Natural killer cell (primary cell): ENCODE measurements around the gene NUDC. TPM values are rescaled to one million over a fixed set of nuclear protein-coding genes. Genes with fewer than 3 reads are reported as not detected.

Experiments
- ATAC-seq, 3 donors: fragments of 150-1000 bp in 2 of 3; fragments of 200-7000 bp in 1 of 3; cut with Tn5 transposase; 1 replicate in 1 of 3; 2 replicates in 2 of 3; pipeline ENCODE4 v1.10.0; 2021; ENCODE audit warnings: mild to moderate bottlenecking in 2 of 3, moderate library complexity in 2 of 3
- DNase-seq, 2 donors: peaks; one replicate each; pipeline versions ENCODE4 v3.0.0 to v3.0.0-alpha.2; 2013 to 2021; ENCODE audit warnings: mixed read lengths in 1 of 2
- H3K27ac ChIP-seq: one replicate; pipeline ENCODE4 v1.5.1; 2013; ENCODE audit warnings: mild to moderate bottlenecking, low read length
- H3K27me3 ChIP-seq: one replicate; pipeline ENCODE4 v1.6.1; 2013; ENCODE audit warnings: low read length; ENCODE audit not compliant: control insufficient read depth, insufficient read depth
- H3K36me3 ChIP-seq: one replicate; pipeline ENCODE4 v1.6.1; 2013; ENCODE audit warnings: low read length; ENCODE audit not compliant: control insufficient read depth, insufficient read depth
- H3K4me1 ChIP-seq: one replicate; pipeline ENCODE4 v1.6.1; 2013; ENCODE audit warnings: low read length; ENCODE audit not compliant: control insufficient read depth, insufficient read depth
- H3K4me3 ChIP-seq: one replicate; pipeline ENCODE4 v1.5.1; 2013; ENCODE audit warnings: low read length
- H3K9me3 ChIP-seq: one replicate; pipeline ENCODE4 v1.6.1; 2013; ENCODE audit warnings: low read length; ENCODE audit not compliant: control insufficient read depth, insufficient read depth
- H3K27ac Mint-ChIP-seq, 2 donors: one replicate each; pipeline ENCODE4 v1.8.0; 2022; ENCODE audit warnings: mild to moderate bottlenecking in 2 of 2, mixed read lengths in 2 of 2, moderate library complexity in 1 of 2
- H3K27me3 Mint-ChIP-seq, 2 donors: one replicate each; pipeline ENCODE4 v1.8.0; 2022; ENCODE audit warnings: low read depth in 2 of 2, mixed read lengths in 2 of 2
- H3K36me3 Mint-ChIP-seq: one replicate; pipeline ENCODE4 v1.8.0; 2022; ENCODE audit warnings: mixed read lengths
- H3K4me1 Mint-ChIP-seq, 2 donors: one replicate each; pipeline ENCODE4 v1.8.0; 2022; ENCODE audit warnings: mixed read lengths in 2 of 2
- H3K4me3 Mint-ChIP-seq: one replicate; pipeline ENCODE4 v1.8.0; 2022; ENCODE audit warnings: mild to moderate bottlenecking, moderate library complexity, mixed read lengths
- H3K9me3 Mint-ChIP-seq, 2 donors: one replicate each; pipeline ENCODE4 v1.8.0; 2022; ENCODE audit warnings: mixed read lengths in 2 of 2
- CTCF ChIP-seq: fragments of 200-600 bp; IDR thresholded peaks from one replicate; pipeline ENCODE4 v1.8.0; 2022; ENCODE audit warnings: antibody characterized with exemption
- WGBS: methylation state at CpG from one replicate; pipeline ENCODE4 v1.1.7; 2013; ENCODE audit warnings: missing lambda C conversion rate; ENCODE audit not compliant: insufficient coverage; 5-methylcytosine and 5-hydroxymethylcytosine counted together
- intact Hi-C: fragments of 100-400 bp; cut with micrococcal nuclease; formaldehyde crosslinking; loops from one replicate; pipeline ENCODE4 v1.14.2; 2022
- total RNA-seq, 4 donors: library from RNA; stranded (reverse); fragments of 120-200 nt in 1 of 4; gene quantifications; one replicate each; pipeline versions ENCODE4 v1.2.3 to v1.2.4, GENCODE V29; 2013 to 2022

NUDC gene
- total RNA-seq, 3 donors from 2014 or later (not counting 1 experiment from before 2014, with no cell fraction given) = 43.6 to 46.6 (median 43.7) TPM

- no peaks in the 10 kb centered on the region for H3K36me3 Mint-ChIP-seq
- 99% methylated on average over 10 of the region's 10 CpGs for WGBS
- H3K9me3 ChIP-seq = no peaks in the 10 kb centered on the region
- no peak overlapping the region for H3K4me3 Mint-ChIP-seq
- H3K4me3 ChIP-seq = no peak overlapping the region
- no peak for TF ChIP-seq CTCF
- no peak overlapping the region for H3K27ac Mint-ChIP-seq
- no peaks in the 10 kb centered on the region for H3K27me3 Mint-ChIP-seq
- ATAC-seq = no peak
- H3K4me1 ChIP-seq = no peaks in the 10 kb centered on the region
- H3K27me3 ChIP-seq = no peaks in the 10 kb centered on the region
- DNase-seq = no peak
- no peaks in the 10 kb centered on the region for H3K9me3 Mint-ChIP-seq
- no peak overlapping the region for H3K27ac ChIP-seq
- intact Hi-C loops = no loop called here
- peaks cover 6 to 7% of the 10 kb centered on the region in 2 donors for H3K4me1 Mint-ChIP-seq
- H3K36me3 ChIP-seq = peaks cover 52% of the 10 kb centered on the region
These were observed 19.8 kb downstream of the NUDC start for GRCh38 chr1:26941311-26941710.

- TF ChIP-seq CTCF = no peak
- Mint-ChIP-seq H3K4me3 (no peak overlapping the region), H3K36me3 (no peaks in the 10 kb centered on the region), H3K4me1 (peaks cover 6 to 7% of the 10 kb centered on the region in 2 donors), H3K9me3 (no peaks in the 10 kb centered on the region), H3K27ac (no peak overlapping the region), H3K27me3 (no peaks in the 10 kb centered on the region)
- Histone ChIP-seq H3K27me3 (no peaks in the 10 kb centered on the region), H3K9me3 (no peaks in the 10 kb centered on the region), H3K27ac (no peak overlapping the region), H3K36me3 (peaks cover 48% of the 10 kb centered on the region), H3K4me3 (no peak overlapping the region), H3K4me1 (no peaks in the 10 kb centered on the region)
- WGBS = 99% methylated on average over 12 of the region's 12 CpGs
- intact Hi-C loops = no loop called here
- ATAC-seq = no peak
- DNase-seq = no peak
These were observed 21.1 kb downstream of the NUDC start for GRCh38 chr1:26942656-26943055.

- DNase-seq (no peak), ATAC-seq (no peak)
- Mint-ChIP-seq H3K4me1 (peaks cover 0 to under 1% of the 10 kb centered on the region in 2 donors), H3K27ac (no peak overlapping the region), H3K4me3 (no peak overlapping the region), H3K36me3 (no peaks in the 10 kb centered on the region), H3K27me3 (no peaks in the 10 kb centered on the region), H3K9me3 (no peaks in the 10 kb centered on the region)
- Histone ChIP-seq H3K27me3 (no peaks in the 10 kb centered on the region), H3K27ac (no peak overlapping the region), H3K4me1 (no peaks in the 10 kb centered on the region), H3K4me3 (no peak overlapping the region), H3K9me3 (no peaks in the 10 kb centered on the region), H3K36me3 (peaks cover 45% of the 10 kb centered on the region)
- no peak for TF ChIP-seq CTCF
- WGBS = 98% methylated on average over 2 of the region's 2 CpGs
- intact Hi-C loops = no loop called here
These were observed 23.6 kb downstream of the NUDC start for GRCh38 chr1:26945138-26945537.

DNA sequence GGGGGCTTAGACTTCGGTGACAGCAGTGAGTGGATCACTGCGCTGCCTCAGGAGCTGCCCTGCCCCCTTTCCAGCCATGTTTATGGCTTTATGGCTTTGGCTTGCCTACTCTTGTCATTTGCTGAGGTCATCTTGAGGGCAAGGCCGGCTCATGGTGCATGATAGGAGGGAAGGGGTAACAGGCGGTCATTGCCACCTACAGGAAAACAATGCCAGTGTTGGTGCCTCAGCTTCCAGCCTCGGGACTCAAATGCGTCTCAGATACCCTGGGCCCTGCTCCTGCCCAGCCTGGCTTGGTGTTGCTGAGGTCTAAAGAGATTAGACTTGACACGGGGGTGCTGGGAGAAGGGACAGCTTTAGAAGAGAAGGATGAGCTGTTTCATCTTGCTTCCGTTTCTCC lies 24.2 kb downstream of the NUDC start:
- H3K36me3 ChIP-seq = peaks cover 45% of the 10 kb centered on the region
- no peak overlapping the region for H3K27ac Mint-ChIP-seq
- no peak overlapping the region for H3K4me3 ChIP-seq
- WGBS = 97% methylated on average over 8 of the region's 8 CpGs
- H3K9me3 ChIP-seq = no peaks in the 10 kb centered on the region
- DNase-seq (no peak), ATAC-seq (no peak)
- H3K36me3 Mint-ChIP-seq = no peaks in the 10 kb centered on the region
- H3K27me3 ChIP-seq = no peaks in the 10 kb centered on the region
- no peak for TF ChIP-seq CTCF
- H3K4me1 Mint-ChIP-seq = no peaks in the 10 kb centered on the region
- no peaks in the 10 kb centered on the region for H3K4me1 ChIP-seq
- intact Hi-C loops = no loop called here
- no peaks in the 10 kb centered on the region for H3K9me3 Mint-ChIP-seq
- H3K27ac ChIP-seq = no peak overlapping the region
- no peaks in the 10 kb centered on the region for H3K27me3 Mint-ChIP-seq
- H3K4me3 Mint-ChIP-seq = no peak overlapping the region
